H9 (cell line): Measurements from ENCODE around the gene KCNJ13. TPM values are rescaled to one million over a fixed set of nuclear protein-coding genes. Genes with fewer than 3 reads are reported as not detected.

Source experiments
- DNase-seq: peaks from one replicate; pipeline ENCODE4 v3.0.0-alpha.2; 2017
- H2AFZ ChIP-seq: one replicate; pipeline ENCODE4 v1.6.1; 2013; ENCODE audit warnings: mild to moderate bottlenecking, low read length, control low read depth, moderate library complexity
- H2AK5ac ChIP-seq: 2 replicates; pipeline ENCODE4 v1.6.1; 2013; ENCODE audit warnings: low read length, control low read depth, mixed read lengths; ENCODE audit not compliant: insufficient read length
- H2BK120ac ChIP-seq: one replicate; pipeline ENCODE4 v1.6.1; 2013; ENCODE audit warnings: low read depth, mild to moderate bottlenecking, low read length, control low read depth, inconsistent platforms; ENCODE audit not compliant: poor library complexity, severe bottlenecking
- H2BK12ac ChIP-seq: 2 replicates; pipeline ENCODE4 v1.6.1; 2013; ENCODE audit warnings: low read length, control low read depth, mixed read lengths, low read depth; ENCODE audit not compliant: insufficient read length
- H2BK15ac ChIP-seq: 2 replicates; pipeline ENCODE4 v1.6.1; 2013; ENCODE audit warnings: low read depth, low read length, control low read depth
- H2BK20ac ChIP-seq: one replicate; pipeline ENCODE4 v1.6.1; 2013; ENCODE audit warnings: low read depth, mild to moderate bottlenecking, low read length, control low read depth, inconsistent platforms; ENCODE audit not compliant: poor library complexity, severe bottlenecking
- H2BK5ac ChIP-seq: 2 replicates; pipeline ENCODE4 v1.6.1; 2013; ENCODE audit warnings: low read length, control low read depth, mixed read lengths; ENCODE audit not compliant: insufficient read length
- H3K14ac ChIP-seq: 2 replicates; pipeline ENCODE4 v1.6.1; 2013; ENCODE audit warnings: low read length, control low read depth; ENCODE audit not compliant: insufficient read depth
- H3K18ac ChIP-seq: 2 replicates; pipeline ENCODE4 v1.6.1; 2013; ENCODE audit warnings: low read depth, mild to moderate bottlenecking, mixed read lengths, low read length, control low read depth; ENCODE audit not compliant: insufficient read length
- H3K23ac ChIP-seq: 2 replicates; pipeline ENCODE4 v1.6.1; 2013; ENCODE audit warnings: low read length, control low read depth, mixed read lengths, low read depth; ENCODE audit not compliant: insufficient read length
- H3K23me2 ChIP-seq: 2 replicates; pipeline ENCODE4 v1.6.1; 2013; ENCODE audit warnings: low read depth, mild to moderate bottlenecking, mixed read lengths, low read length, control low read depth; ENCODE audit not compliant: insufficient read length, poor library complexity, severe bottlenecking
- H3K27ac ChIP-seq: 2 replicates; pipeline ENCODE4 v1.5.1; 2013; ENCODE audit warnings: low read length, control low read depth, mixed read lengths, low read depth; ENCODE audit not compliant: insufficient read length
- H3K27me3 ChIP-seq: 2 replicates; pipeline ENCODE4 v1.6.1; 2013; ENCODE audit warnings: low read length, control low read depth, inconsistent platforms; ENCODE audit not compliant: insufficient read depth
- H3K4ac ChIP-seq: 2 replicates; pipeline ENCODE4 v1.6.1; 2013; ENCODE audit warnings: low read depth, mild to moderate bottlenecking, control low read depth, inconsistent platforms, low read length, moderate library complexity
- H3K4me1 ChIP-seq: 2 replicates; pipeline ENCODE4 v1.6.1; 2013; ENCODE audit warnings: low read length, control low read depth, inconsistent platforms; ENCODE audit not compliant: insufficient read depth
- H3K4me2 ChIP-seq: 2 replicates; pipeline ENCODE4 v1.6.1; 2013; ENCODE audit warnings: low read length, control low read depth, mixed read lengths; ENCODE audit not compliant: insufficient read length, insufficient read depth
- H3K56ac ChIP-seq: 2 replicates; pipeline ENCODE4 v1.6.1; 2013; ENCODE audit warnings: low read depth, mild to moderate bottlenecking, mixed read lengths, low read length, control low read depth; ENCODE audit not compliant: insufficient read length
- H3K79me1 ChIP-seq: 2 replicates; pipeline ENCODE4 v1.6.1; 2013; ENCODE audit warnings: low read depth, mild to moderate bottlenecking, moderate library complexity, low read length, control low read depth, inconsistent platforms; ENCODE audit not compliant: insufficient read depth, poor library complexity, severe bottlenecking
- H3K79me2 ChIP-seq: 2 replicates; pipeline ENCODE4 v1.6.1; 2013; ENCODE audit warnings: low read length, control low read depth, inconsistent platforms; ENCODE audit not compliant: insufficient read depth
- H3K9ac ChIP-seq: 2 replicates; pipeline ENCODE4 v1.6.1; 2013; ENCODE audit warnings: low read length, control low read depth, mixed read lengths; ENCODE audit not compliant: insufficient read length; ENCODE audit errors: extremely low read depth
- H3K9me3 ChIP-seq: one replicate; pipeline ENCODE4 v1.6.1; 2013; ENCODE audit warnings: low read depth, low read length, inconsistent platforms; ENCODE audit not compliant: control insufficient read depth
- H3T11ph ChIP-seq: one replicate; pipeline ENCODE4 v1.6.1; 2013; ENCODE audit warnings: mild to moderate bottlenecking, low read length, control low read depth, inconsistent platforms
- H4K20me1 ChIP-seq: one replicate; pipeline ENCODE4 v1.6.1; 2013; ENCODE audit not compliant: control insufficient read depth, insufficient read length, insufficient read depth
- H4K5ac ChIP-seq: 2 replicates; pipeline ENCODE4 v1.6.1; 2013; ENCODE audit warnings: low read depth, mild to moderate bottlenecking, mixed read lengths, low read length, control low read depth; ENCODE audit not compliant: insufficient read length
- H4K8ac ChIP-seq: replicated peaks from 2 replicates; pipeline ENCODE4 v1.6.1; 2013; ENCODE audit warnings: low read length, control low read depth, mixed read lengths, low read depth; ENCODE audit not compliant: insufficient read length
- H4K91ac ChIP-seq: 2 replicates; pipeline ENCODE4 v1.6.1; 2013; ENCODE audit warnings: low read depth, mild to moderate bottlenecking, moderate library complexity, mixed read lengths, low read length, control low read depth; ENCODE audit not compliant: insufficient read length
- H3K27ac Mint-ChIP-seq, 3 experiments: 2 replicates in 2 of 3; 3 replicates in 1 of 3; pipeline ENCODE4 v1.8.0; 2020 to 2021; ENCODE audit warnings: mixed read lengths in 3 of 3, mild to moderate bottlenecking in 1 of 3, moderate library complexity in 1 of 3
- H3K27me3 Mint-ChIP-seq: 2 replicates; pipeline ENCODE4 v1.8.0; 2021; ENCODE audit warnings: low read depth, mild to moderate bottlenecking, moderate library complexity, mixed read lengths
- H3K36me3 Mint-ChIP-seq, 3 experiments: 2 replicates in 2 of 3; 3 replicates in 1 of 3; pipeline ENCODE4 v1.8.0; 2020 to 2021; ENCODE audit warnings: low read depth in 3 of 3, mixed read lengths in 3 of 3; ENCODE audit not compliant: insufficient read depth in 1 of 3
- H3K4me1 Mint-ChIP-seq, 2 experiments: 2 replicates each; pipeline ENCODE4 v1.8.0; 2020; ENCODE audit warnings: mixed read lengths in 2 of 2
- H3K4me3 Mint-ChIP-seq, 2 experiments: 2 replicates in 1 of 2; 3 replicates in 1 of 2; pipeline ENCODE4 v1.8.0; 2020 to 2021; ENCODE audit warnings: mild to moderate bottlenecking in 2 of 2, mixed read lengths in 2 of 2, moderate library complexity in 1 of 2
- H3K9me3 Mint-ChIP-seq, 2 experiments: 2 replicates in 1 of 2; 3 replicates in 1 of 2; pipeline ENCODE4 v1.8.0; 2020; ENCODE audit warnings: mild to moderate bottlenecking in 2 of 2, mixed read lengths in 2 of 2, moderate library complexity in 1 of 2
- CTCF ChIP-seq: fragments of 200-600 bp; sonication (generic); conservative IDR thresholded peaks from 3 replicates; pipeline ENCODE4 v1.8.0; 2021; ENCODE audit warnings: antibody characterized with exemption, mild to moderate bottlenecking
- WGBS: extraction: QIAGEN DNeasy Blood & Tissue Kit; methylation state at CpG from one replicate; pipeline ENCODE4 v1.1.7; 2013; ENCODE audit warnings: missing lambda C conversion rate, low lambda C conversion rate, mixed read lengths; ENCODE audit not compliant: insufficient read length; ENCODE audit errors: extremely low coverage; 5-methylcytosine and 5-hydroxymethylcytosine counted together
- total RNA-seq: library from RNA; stranded (reverse); gene quantifications from 2 replicates; pipeline ENCODE4 v1.2.1, GENCODE V29; 2021

The KCNJ13 gene
- total RNA-seq, 1 experiment from 2014 or later = not detected

GRCh38 chr2:232731470-232731869, 44.9 kb downstream of the KCNJ13 start:
- H3K4me3 Mint-ChIP-seq = no peak overlapping the region
- H3K79me2 ChIP-seq = peaks cover 3% of the 10 kb centered on the region; the same call in 1 of the 2 replicates
- no peak overlapping the region for H3K18ac ChIP-seq
- H3K4me2 ChIP-seq = no peak overlapping the region
- H3K9me3 Mint-ChIP-seq = no peaks in the 10 kb centered on the region
- TF ChIP-seq CTCF = no peak
- DNase-seq = no peak
- no peak overlapping the region for H3K9ac ChIP-seq
- H4K8ac ChIP-seq = no peak overlapping the region
- no peaks in the 10 kb centered on the region for H3K27me3 ChIP-seq
- H3K56ac ChIP-seq = no peak overlapping the region
- WGBS = no CpG with 5 or more reads among the region's 2 CpGs
- no peak overlapping the region for H4K91ac ChIP-seq
- no peaks in the 10 kb centered on the region for H4K20me1 ChIP-seq
- no peaks in the 10 kb centered on the region for H3K9me3 ChIP-seq
- H2AK5ac ChIP-seq = no peak overlapping the region
- H3K27ac ChIP-seq = no peak overlapping the region
- H3K79me1 ChIP-seq = peaks cover 11% of the 10 kb centered on the region
- H3K4me1 ChIP-seq = no peaks in the 10 kb centered on the region
- no peak overlapping the region for H4K5ac ChIP-seq
- H2BK15ac ChIP-seq = no peak overlapping the region
- H2BK20ac ChIP-seq = no peak overlapping the region
- no peak overlapping the region for H3K14ac ChIP-seq
- no peak overlapping the region for H3K23ac ChIP-seq
- no peaks in the 10 kb centered on the region for H3K27me3 Mint-ChIP-seq
- H2BK12ac ChIP-seq = no peak overlapping the region
- H2BK120ac ChIP-seq = no peak overlapping the region
- no peak overlapping the region for H2AFZ ChIP-seq
- H3K4me1 Mint-ChIP-seq = peaks cover 0 to 3% of the 10 kb centered on the region in 2 experiments; a peak in 1 of 4 replicates
- H3K4ac ChIP-seq = no peak overlapping the region
- H2BK5ac ChIP-seq = no peak overlapping the region
- H3K36me3 Mint-ChIP-seq = peaks cover 6 to 29% (median 24%) of the 10 kb centered on the region in 3 experiments; a peak in 6 of 7 replicates
- no peak overlapping the region for H3T11ph ChIP-seq
- no peaks in the 10 kb centered on the region for H3K23me2 ChIP-seq
- H3K27ac Mint-ChIP-seq = no peak overlapping the region
